ENCODE measurements around the gene KDM6A.

DNA sequence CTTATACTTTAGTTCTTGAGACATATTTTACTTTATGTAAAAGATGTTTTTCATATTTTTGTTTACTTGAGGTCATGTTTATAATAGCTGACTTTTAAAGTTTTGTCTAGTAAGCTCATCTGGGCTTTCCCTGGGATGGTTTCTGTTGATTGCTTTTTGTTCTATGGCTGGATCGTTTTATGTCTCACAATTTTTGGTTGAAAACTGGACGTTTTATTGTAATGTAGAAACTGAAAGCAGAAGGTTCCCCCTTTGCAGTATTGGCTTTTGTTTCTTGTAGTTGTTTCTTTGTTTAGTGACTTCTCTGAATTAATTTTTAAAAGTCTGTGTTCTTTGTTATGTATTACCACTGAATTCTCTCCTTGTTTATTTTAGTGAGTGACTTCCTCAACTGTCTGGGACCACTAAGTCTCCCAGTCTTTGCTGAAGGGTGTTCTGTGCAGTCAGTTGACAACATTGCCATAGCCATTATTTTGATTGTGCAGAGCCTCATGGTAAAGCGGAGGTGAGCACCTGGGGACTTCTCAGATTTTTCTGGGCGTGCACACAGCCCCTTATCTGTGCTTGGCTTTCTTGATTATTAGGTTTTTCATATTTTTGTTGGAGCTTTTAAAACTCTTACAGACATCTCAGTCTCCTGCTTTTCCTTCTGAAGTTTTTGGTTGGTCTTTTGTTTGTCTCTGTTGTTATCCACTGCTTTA lies 31.0 kb downstream of the KDM6A start:
- TF ChIP-seq SMAD3 (CRISPR knock-in tag; conservative IDR thresholded peaks at IDR 0.05): no peak
- no peak for TF ChIP-seq TARDBP (IDR thresholded peaks at IDR 0.05)
- no peak for TF ChIP-seq ZNF445 (CRISPR knock-in tag; IDR thresholded peaks at IDR 0.05; ENCODE audit: low read depth)
- TF ChIP-seq, protein P1, sequence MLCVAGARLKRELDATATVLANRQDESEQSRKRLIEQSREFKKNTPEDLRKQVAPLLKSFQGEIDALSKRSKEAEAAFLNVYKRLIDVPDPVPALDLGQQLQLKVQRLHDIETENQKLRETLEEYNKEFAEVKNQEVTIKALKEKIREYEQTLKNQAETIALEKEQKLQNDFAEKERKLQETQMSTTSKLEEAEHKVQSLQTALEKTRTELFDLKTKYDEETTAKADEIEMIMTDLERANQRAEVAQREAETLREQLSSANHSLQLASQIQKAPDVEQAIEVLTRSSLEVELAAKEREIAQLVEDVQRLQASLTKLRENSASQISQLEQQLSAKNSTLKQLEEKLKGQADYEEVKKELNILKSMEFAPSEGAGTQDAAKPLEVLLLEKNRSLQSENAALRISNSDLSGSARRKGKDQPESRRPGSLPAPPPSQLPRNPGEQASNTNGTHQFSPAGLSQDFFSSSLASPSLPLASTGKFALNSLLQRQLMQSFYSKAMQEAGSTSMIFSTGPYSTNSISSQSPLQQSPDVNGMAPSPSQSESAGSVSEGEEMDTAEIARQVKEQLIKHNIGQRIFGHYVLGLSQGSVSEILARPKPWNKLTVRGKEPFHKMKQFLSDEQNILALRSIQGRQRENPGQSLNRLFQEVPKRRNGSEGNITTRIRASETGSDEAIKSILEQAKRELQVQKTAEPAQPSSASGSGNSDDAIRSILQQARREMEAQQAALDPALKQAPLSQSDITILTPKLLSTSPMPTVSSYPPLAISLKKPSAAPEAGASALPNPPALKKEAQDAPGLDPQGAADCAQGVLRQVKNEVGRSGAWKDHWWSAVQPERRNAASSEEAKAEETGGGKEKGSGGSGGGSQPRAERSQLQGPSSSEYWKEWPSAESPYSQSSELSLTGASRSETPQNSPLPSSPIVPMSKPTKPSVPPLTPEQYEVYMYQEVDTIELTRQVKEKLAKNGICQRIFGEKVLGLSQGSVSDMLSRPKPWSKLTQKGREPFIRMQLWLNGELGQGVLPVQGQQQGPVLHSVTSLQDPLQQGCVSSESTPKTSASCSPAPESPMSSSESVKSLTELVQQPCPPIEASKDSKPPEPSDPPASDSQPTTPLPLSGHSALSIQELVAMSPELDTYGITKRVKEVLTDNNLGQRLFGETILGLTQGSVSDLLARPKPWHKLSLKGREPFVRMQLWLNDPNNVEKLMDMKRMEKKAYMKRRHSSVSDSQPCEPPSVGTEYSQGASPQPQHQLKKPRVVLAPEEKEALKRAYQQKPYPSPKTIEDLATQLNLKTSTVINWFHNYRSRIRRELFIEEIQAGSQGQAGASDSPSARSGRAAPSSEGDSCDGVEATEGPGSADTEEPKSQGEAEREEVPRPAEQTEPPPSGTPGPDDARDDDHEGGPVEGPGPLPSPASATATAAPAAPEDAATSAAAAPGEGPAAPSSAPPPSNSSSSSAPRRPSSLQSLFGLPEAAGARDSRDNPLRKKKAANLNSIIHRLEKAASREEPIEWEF (CRISPR knock-in tag; IDR thresholded peaks at IDR 0.05): no peak
- TF ChIP-seq, protein P2, sequence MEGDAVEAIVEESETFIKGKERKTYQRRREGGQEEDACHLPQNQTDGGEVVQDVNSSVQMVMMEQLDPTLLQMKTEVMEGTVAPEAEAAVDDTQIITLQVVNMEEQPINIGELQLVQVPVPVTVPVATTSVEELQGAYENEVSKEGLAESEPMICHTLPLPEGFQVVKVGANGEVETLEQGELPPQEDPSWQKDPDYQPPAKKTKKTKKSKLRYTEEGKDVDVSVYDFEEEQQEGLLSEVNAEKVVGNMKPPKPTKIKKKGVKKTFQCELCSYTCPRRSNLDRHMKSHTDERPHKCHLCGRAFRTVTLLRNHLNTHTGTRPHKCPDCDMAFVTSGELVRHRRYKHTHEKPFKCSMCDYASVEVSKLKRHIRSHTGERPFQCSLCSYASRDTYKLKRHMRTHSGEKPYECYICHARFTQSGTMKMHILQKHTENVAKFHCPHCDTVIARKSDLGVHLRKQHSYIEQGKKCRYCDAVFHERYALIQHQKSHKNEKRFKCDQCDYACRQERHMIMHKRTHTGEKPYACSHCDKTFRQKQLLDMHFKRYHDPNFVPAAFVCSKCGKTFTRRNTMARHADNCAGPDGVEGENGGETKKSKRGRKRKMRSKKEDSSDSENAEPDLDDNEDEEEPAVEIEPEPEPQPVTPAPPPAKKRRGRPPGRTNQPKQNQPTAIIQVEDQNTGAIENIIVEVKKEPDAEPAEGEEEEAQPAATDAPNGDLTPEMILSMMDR (IDR thresholded peaks at IDR 0.05 in 2 of 3, conservative IDR thresholded peaks at IDR 0.05 in 1 of 3; ENCODE audit: insufficient read depth in 2 of 3, low read depth in 1 of 3, low read length in 3 of 3): no peak
- no peak for TF ChIP-seq BCL6 (CRISPR knock-in tag; IDR thresholded peaks at IDR 0.05)
- no peak for TF ChIP-seq HEY1 (CRISPR knock-in tag; IDR thresholded peaks at IDR 0.05; ENCODE audit: borderline replicate concordance)
- no peak for TF ChIP-seq POLR2A (conservative IDR thresholded peaks at IDR 0.05)
- TF ChIP-seq, protein P3, sequence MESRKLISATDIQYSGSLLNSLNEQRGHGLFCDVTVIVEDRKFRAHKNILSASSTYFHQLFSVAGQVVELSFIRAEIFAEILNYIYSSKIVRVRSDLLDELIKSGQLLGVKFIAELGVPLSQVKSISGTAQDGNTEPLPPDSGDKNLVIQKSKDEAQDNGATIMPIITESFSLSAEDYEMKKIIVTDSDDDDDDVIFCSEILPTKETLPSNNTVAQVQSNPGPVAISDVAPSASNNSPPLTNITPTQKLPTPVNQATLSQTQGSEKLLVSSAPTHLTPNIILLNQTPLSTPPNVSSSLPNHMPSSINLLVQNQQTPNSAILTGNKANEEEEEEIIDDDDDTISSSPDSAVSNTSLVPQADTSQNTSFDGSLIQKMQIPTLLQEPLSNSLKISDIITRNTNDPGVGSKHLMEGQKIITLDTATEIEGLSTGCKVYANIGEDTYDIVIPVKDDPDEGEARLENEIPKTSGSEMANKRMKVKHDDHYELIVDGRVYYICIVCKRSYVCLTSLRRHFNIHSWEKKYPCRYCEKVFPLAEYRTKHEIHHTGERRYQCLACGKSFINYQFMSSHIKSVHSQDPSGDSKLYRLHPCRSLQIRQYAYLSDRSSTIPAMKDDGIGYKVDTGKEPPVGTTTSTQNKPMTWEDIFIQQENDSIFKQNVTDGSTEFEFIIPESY (CRISPR knock-in tag; IDR thresholded peaks at IDR 0.05): no peak
- no peak for TF ChIP-seq SP1 (CRISPR knock-in tag; IDR thresholded peaks at IDR 0.05)
- TF ChIP-seq, protein P4, sequence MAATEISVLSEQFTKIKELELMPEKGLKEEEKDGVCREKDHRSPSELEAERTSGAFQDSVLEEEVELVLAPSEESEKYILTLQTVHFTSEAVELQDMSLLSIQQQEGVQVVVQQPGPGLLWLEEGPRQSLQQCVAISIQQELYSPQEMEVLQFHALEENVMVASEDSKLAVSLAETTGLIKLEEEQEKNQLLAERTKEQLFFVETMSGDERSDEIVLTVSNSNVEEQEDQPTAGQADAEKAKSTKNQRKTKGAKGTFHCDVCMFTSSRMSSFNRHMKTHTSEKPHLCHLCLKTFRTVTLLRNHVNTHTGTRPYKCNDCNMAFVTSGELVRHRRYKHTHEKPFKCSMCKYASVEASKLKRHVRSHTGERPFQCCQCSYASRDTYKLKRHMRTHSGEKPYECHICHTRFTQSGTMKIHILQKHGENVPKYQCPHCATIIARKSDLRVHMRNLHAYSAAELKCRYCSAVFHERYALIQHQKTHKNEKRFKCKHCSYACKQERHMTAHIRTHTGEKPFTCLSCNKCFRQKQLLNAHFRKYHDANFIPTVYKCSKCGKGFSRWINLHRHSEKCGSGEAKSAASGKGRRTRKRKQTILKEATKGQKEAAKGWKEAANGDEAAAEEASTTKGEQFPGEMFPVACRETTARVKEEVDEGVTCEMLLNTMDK (IDR thresholded peaks at IDR 0.05; ENCODE audit: borderline replicate concordance, insufficient read depth, low read depth, low read length, poor library complexity, severe bottlenecking): no peak
- no peak for TF ChIP-seq STAG1 (CRISPR knock-in tag; IDR thresholded peaks at IDR 0.05; ENCODE audit: borderline replicate concordance)
